ENCODE data around the gene PYCARD. TPM values are rescaled to one million over a fixed set of nuclear protein-coding genes. Genes with fewer than 3 reads are reported as not detected.

PYCARD gene
- total and polyA plus RNA-seq, 9 of the 15 experiments (the other 6 are each of a cell fraction or from before 2014, with no cell fraction given): 1.3 to 28.4 (median 6.0) TPM

DNA sequence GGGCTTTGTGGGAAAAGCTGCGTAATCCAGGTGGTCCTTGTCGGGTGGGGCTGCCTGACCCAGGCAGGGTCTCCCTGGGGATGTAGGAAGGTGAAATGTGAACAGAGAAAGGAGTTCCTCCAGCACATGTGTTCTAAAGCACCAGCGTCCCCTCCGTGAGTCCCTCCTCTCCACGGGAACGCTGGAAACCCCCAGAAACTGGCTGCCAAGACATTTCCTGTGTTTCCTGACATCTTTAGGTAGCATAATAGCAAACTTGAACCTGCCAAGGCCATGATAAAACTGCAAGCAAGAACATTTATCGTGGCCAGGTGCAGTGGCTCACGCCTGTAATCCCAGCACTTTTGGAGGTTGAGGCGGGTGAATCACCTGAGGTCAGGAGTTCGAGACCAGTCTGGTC is 26.9 kb upstream of the PYCARD start:
- WGBS (ENCODE audit: insufficient coverage, low coverage, missing lambda C conversion rate): 51% methylated on average over 10 of the region's 10 CpGs
- no TSS peak for BruUV-seq (replicated peaks)
- ATAC-seq (no peak; the same call in 2 of the 3 replicates), DNase-seq (ENCODE audit: extremely low read depth in 1 of 4, low spot score in 3 of 4) (peak in 1 of 4 experiments; percentile 9), FAIRE-seq (no peak)
- POLR2A ChIA-PET: interaction anchor here (0.6 to 2.5 kb wide), 7 partner anchors 11 to 232 kb away, joined by 3 to 9 read pairs (median 3); partner anchors contain the start of gene TRIM72
- no peaks in the 10 kb centered on the region for H3K9me1 ChIP-seq (ENCODE audit: control insufficient read depth, insufficient read depth, low read length)
- no peaks in the 10 kb centered on the region for H3K27me3 ChIP-seq (ENCODE audit: control insufficient read depth in 2 of 2, insufficient read depth in 2 of 2, low read length in 2 of 2)
- peaks cover 14 to 30% of the 10 kb centered on the region in 2 experiments for H3K4me1 ChIP-seq (replicated peaks in 1 of 2; ENCODE audit: control insufficient read depth in 2 of 2, insufficient read depth in 2 of 2, low read length in 2 of 2)
- H3K27ac ChIP-seq (ENCODE audit: extremely low read depth, low read depth, low read length): peak overlapping the region; percentile 67
- no peaks in the 10 kb centered on the region for H3K79me2 ChIP-seq (ENCODE audit: control insufficient read depth, insufficient read depth, low read length)
- H2AFZ ChIP-seq (ENCODE audit: low read depth, low read length): peak overlapping the region; percentile 77
- no peak overlapping the region for H3K4me3 ChIP-seq
- H4K20me1 ChIP-seq (replicated peaks; ENCODE audit: control insufficient read depth, insufficient read depth, low read length): no peaks in the 10 kb centered on the region
- in situ Hi-C loops (cut with MboI) (no loop called here), intact Hi-C loops (cut with micrococcal nuclease) (no loop called here)
- H3K9ac ChIP-seq (ENCODE audit: insufficient read depth in 1 of 2, low read depth in 2 of 2, low read length in 2 of 2): peak overlapping the region; percentile 40 to 78; a peak in 2 of 4 replicates
- H3K9me3 ChIP-seq (replicated peaks; ENCODE audit: control insufficient read depth, insufficient read depth, low read depth, low read length): peaks cover 6% of the 10 kb centered on the region
- peak overlapping the region; percentile 42 for H3K4me2 ChIP-seq (ENCODE audit: insufficient read depth, low read length)
- TF ChIP-seq TAF7 (tag; IDR thresholded peaks at IDR 0.05): 0 out of 2 replicates have a peak, but pooled peaks have one; percentile 21
- TF ChIP-seq, protein P1, sequence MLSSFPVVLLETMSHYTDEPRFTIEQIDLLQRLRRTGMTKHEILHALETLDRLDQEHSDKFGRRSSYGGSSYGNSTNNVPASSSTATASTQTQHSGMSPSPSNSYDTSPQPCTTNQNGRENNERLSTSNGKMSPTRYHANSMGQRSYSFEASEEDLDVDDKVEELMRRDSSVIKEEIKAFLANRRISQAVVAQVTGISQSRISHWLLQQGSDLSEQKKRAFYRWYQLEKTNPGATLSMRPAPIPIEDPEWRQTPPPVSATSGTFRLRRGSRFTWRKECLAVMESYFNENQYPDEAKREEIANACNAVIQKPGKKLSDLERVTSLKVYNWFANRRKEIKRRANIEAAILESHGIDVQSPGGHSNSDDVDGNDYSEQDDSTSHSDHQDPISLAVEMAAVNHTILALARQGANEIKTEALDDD (IDR thresholded peaks at IDR 0.05): no peak
- TF ChIP-seq, protein P2, sequence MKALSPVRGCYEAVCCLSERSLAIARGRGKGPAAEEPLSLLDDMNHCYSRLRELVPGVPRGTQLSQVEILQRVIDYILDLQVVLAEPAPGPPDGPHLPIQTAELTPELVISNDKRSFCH (CRISPR knock-in tag; IDR thresholded peaks at IDR 0.05): no peak
- TF ChIP-seq, protein P2 (tag; IDR thresholded peaks at IDR 0.05): peak; percentile 28; the same call in 1 of the 2 replicates
- H3K36me3 ChIP-seq (ENCODE audit: control insufficient read depth, insufficient read depth, low read length): no peaks in the 10 kb centered on the region
- CTCF ChIA-PET (ENCODE audit: low intra/inter-chr PET ratio): no interaction called here

Measured in K562 (cell line).